ENCODE results near the gene ARHGAP26.

Gene ARHGAP26

GRCh38 chr5:143130613-143131305, 360.6 kb downstream of the ARHGAP26 start:
- no peak for DNase-seq

GRCh38 chr5:143131972-143132371, 361.8 kb downstream of the ARHGAP26 start:
- DNase-seq, result no peak

- DNase-seq, result no peak
Measured at GRCh38 chr5:143132739-143133138, 362.6 kb downstream of the ARHGAP26 start.

- no peak for DNase-seq
Measured at GRCh38 chr5:143133721-143134120, 363.5 kb downstream of the ARHGAP26 start.

- no peak for DNase-seq
Measured at GRCh38 chr5:143134269-143134668, 364.1 kb downstream of the ARHGAP26 start.

GRCh38 chr5:143134900-143135299, 364.7 kb downstream of the ARHGAP26 start:
- no peak for DNase-seq

- DNase-seq, result no peak
Measured at GRCh38 chr5:143135832-143136551, 365.8 kb downstream of the ARHGAP26 start.

- DNase-seq, result no peak
Measured at GRCh38 chr5:143138839-143139238, 368.7 kb downstream of the ARHGAP26 start.

- no peak for DNase-seq
Measured at GRCh38 chr5:143139585-143139984, 369.4 kb downstream of the ARHGAP26 start.

GRCh38 chr5:143140492-143141203, 370.5 kb downstream of the ARHGAP26 start:
- no peak for DNase-seq

GRCh38 chr5:143141652-143142051, 371.5 kb downstream of the ARHGAP26 start:
- DNase-seq, result no peak

- DNase-seq, result no peak
Measured at GRCh38 chr5:143142596-143143435, 372.6 kb downstream of the ARHGAP26 start.

GRCh38 chr5:143143973-143144372, 373.8 kb downstream of the ARHGAP26 start:
- no peak for DNase-seq

- no peak for DNase-seq
Measured at GRCh38 chr5:143145243-143146160, 375.3 kb downstream of the ARHGAP26 start.

- no peak for DNase-seq
Measured at GRCh38 chr5:143146161-143146560, 376.0 kb downstream of the ARHGAP26 start.

- no peak for DNase-seq
Measured at GRCh38 chr5:143147383-143147782, 377.2 kb downstream of the ARHGAP26 start.

- no peak for DNase-seq
Measured at GRCh38 chr5:143147902-143148301, 377.7 kb downstream of the ARHGAP26 start.

- no peak for DNase-seq
Measured at GRCh38 chr5:143148771-143149170, 378.6 kb downstream of the ARHGAP26 start.

- no peak for DNase-seq
Measured at GRCh38 chr5:143149759-143150158, 379.6 kb downstream of the ARHGAP26 start.

GRCh38 chr5:143151056-143151700, 381.0 kb downstream of the ARHGAP26 start:
- DNase-seq, result no peak

- DNase-seq, result no peak
Measured at GRCh38 chr5:143152445-143152844, 382.3 kb downstream of the ARHGAP26 start.
